ENCODE results near the gene TMBIM4.
A peak's percentile ranks its signal among the peaks of the same experiment; 100 is the strongest.

DNA sequence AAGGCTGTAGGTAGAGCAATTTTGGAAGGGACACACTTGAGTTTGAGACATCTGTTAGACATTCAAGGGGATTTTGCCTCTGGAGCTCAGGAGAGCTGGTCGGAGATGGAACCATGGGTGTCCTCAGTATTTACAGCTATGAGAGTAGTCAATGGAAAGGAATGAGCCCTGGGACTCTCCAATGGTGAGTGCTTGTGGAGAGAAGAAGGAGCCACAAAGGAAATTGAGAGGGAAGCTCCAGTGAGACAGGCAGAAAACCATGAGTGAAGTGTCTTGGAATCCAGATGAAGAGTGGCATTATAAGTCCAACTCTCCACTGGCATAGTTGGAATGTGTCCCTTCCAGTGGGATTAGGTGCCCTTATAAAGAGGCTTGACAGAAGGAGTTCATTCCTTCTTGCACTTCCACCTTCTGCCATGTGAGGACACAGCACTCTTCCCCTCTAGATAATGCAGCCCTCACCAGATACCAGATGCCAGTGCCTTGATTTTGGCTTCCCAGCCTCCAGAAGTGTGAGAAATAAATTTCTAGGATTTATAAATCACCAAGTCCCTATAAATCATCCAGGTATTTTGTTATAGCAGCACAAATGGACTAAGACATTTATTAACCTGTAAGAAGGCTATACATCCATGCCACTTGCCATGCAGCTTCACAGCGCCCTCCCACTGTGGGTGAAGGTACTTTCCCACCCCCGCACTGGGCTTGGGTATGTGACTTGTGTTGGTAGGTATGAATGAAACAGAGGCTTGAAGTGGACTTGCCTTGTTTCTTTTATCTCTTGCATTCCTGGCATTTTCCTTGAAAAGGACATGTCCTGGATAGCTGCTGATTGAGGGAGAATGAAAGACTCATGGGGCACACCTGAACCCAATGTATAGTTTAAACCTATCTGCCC is 66.5 kb downstream of the TMBIM4 start:
- TF ChIP-seq, protein P1, sequence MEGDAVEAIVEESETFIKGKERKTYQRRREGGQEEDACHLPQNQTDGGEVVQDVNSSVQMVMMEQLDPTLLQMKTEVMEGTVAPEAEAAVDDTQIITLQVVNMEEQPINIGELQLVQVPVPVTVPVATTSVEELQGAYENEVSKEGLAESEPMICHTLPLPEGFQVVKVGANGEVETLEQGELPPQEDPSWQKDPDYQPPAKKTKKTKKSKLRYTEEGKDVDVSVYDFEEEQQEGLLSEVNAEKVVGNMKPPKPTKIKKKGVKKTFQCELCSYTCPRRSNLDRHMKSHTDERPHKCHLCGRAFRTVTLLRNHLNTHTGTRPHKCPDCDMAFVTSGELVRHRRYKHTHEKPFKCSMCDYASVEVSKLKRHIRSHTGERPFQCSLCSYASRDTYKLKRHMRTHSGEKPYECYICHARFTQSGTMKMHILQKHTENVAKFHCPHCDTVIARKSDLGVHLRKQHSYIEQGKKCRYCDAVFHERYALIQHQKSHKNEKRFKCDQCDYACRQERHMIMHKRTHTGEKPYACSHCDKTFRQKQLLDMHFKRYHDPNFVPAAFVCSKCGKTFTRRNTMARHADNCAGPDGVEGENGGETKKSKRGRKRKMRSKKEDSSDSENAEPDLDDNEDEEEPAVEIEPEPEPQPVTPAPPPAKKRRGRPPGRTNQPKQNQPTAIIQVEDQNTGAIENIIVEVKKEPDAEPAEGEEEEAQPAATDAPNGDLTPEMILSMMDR (conservative IDR thresholded peaks at IDR 0.05; ENCODE audit: low read length): peak; percentile 53
- TF ChIP-seq EZH2phosphoT487 (IDR thresholded peaks at IDR 0.05; ENCODE audit: borderline replicate concordance, low read depth, low read length): no peak
